Endothelial cell of umbilical vein (primary cell): ENCODE data around the gene TRAF1. TPM values are rescaled to one million over a fixed set of nuclear protein-coding genes. Genes with fewer than 3 reads are reported as not detected.

Source experiments
- BruUV-seq: library from RNA; stranded (reverse); fragments of 400-500 nt; replicated peaks from 2 replicates; lab custom pipeline; 2021; lab: Mats Ljungman, UMichigan
- CTCF ChIA-PET: fragments of 300-600, 350-600 bp; sonication (Branson Sonifier 250); formaldehyde crosslinking; loops from one replicate; lab custom pipeline; 2021; ENCODE audit warnings: antibody characterized with exemption, inconsistent platforms; lab: Charles Lee
- POLR2A ChIA-PET: fragments of 300-600, 350-600 bp; sonication (Branson Sonifier 250); formaldehyde crosslinking; loops from one replicate; lab custom pipeline; 2021; ENCODE audit warnings: antibody characterized with exemption, inconsistent platforms; lab: Charles Lee
- DNase-seq: peaks from one replicate; pipeline ENCODE4 v3.0.0-alpha.2; 2011; ENCODE audit warnings: low read depth, low spot score
- FAIRE-seq: peaks from 2 replicates; lab custom pipeline; 2011; peaks lifted over from hg19 to GRCh38; lab: Jason Lieb, UNC
- H2AFZ ChIP-seq: 2 replicates; pipeline ENCODE4 v1.6.0; 2012; ENCODE audit warnings: low read depth, low read length, control low read depth, inconsistent platforms
- H3K27ac ChIP-seq: 2 replicates; pipeline ENCODE4 v1.5.1; 2011; ENCODE audit warnings: low read depth, mild to moderate bottlenecking, control low read depth, low read length, moderate library complexity; ENCODE audit not compliant: insufficient read depth
- H3K27me3 ChIP-seq, 2 experiments: 2 replicates each; pipeline versions ENCODE4 v1.6.0 to v1.6.1; 2011; ENCODE audit warnings: low read length in 2 of 2, mixed read lengths in 1 of 2; ENCODE audit not compliant: control insufficient read depth in 2 of 2, insufficient read depth in 2 of 2
- H3K36me3 ChIP-seq, 2 experiments: 2 replicates in 1 of 2; 3 replicates in 1 of 2; pipeline ENCODE4 v1.5.1; 2011; ENCODE audit warnings: low read length in 2 of 2, mild to moderate bottlenecking in 1 of 2, moderate library complexity in 1 of 2; ENCODE audit not compliant: control insufficient read depth in 2 of 2, insufficient read depth in 2 of 2; ENCODE audit errors: extremely low read depth in 1 of 2
- H3K4me1 ChIP-seq: 3 replicates; pipeline ENCODE4 v1.5.1; 2011; ENCODE audit warnings: mild to moderate bottlenecking, low read length; ENCODE audit not compliant: control insufficient read depth, insufficient read depth; ENCODE audit errors: extremely low read depth
- H3K4me2 ChIP-seq: 2 replicates; pipeline ENCODE4 v1.6.1; 2011; ENCODE audit warnings: low read length, control low read depth, mixed read lengths; ENCODE audit not compliant: insufficient read depth
- H3K4me3 ChIP-seq, 3 experiments: fragments of 200-600 bp in 1 of 3; sonication (generic), shearing (Covaris generic) in 1 of 3; replicated peaks in 1 of 3; 2 replicates each; pipeline ENCODE4 v1.5.1; 2011 to 2016; ENCODE audit warnings: control low read depth in 3 of 3, low read length in 3 of 3, mild to moderate bottlenecking in 2 of 3, inconsistent platforms in 1 of 3, low read depth in 1 of 3, moderate library complexity in 1 of 3; ENCODE audit not compliant: insufficient read depth in 1 of 3
- H3K79me2 ChIP-seq: 2 replicates; pipeline ENCODE4 v1.6.0; 2012; ENCODE audit warnings: low read length, inconsistent platforms; ENCODE audit not compliant: control insufficient read depth, insufficient read depth
- H3K9ac ChIP-seq: replicated peaks from 2 replicates; pipeline ENCODE3; 2011; ENCODE audit warnings: low read length, control low read depth; ENCODE audit not compliant: insufficient read depth; ENCODE audit errors: extremely low read depth
- H3K9me1 ChIP-seq: replicated peaks from 3 replicates; pipeline ENCODE4 v1.6.0; 2011; ENCODE audit warnings: mild to moderate bottlenecking, low read length; ENCODE audit not compliant: control insufficient read depth, insufficient read depth; ENCODE audit errors: extremely low read depth
- H3K9me3 ChIP-seq: replicated peaks from 2 replicates; pipeline ENCODE4 v1.5.1; 2012; ENCODE audit warnings: low read length, inconsistent platforms; ENCODE audit not compliant: control insufficient read depth, insufficient read depth
- H4K20me1 ChIP-seq: replicated peaks from 2 replicates; pipeline ENCODE3; 2011; ENCODE audit warnings: mild to moderate bottlenecking, low read length; ENCODE audit not compliant: control insufficient read depth, insufficient read depth; ENCODE audit errors: extremely low read depth
- POLR2AphosphoS5 ChIP-seq: IDR thresholded peaks from 2 replicates; pipeline ENCODE4 v1.6.1; 2012; ENCODE audit warnings: low read depth, mild to moderate bottlenecking, control low read depth, low read length, moderate library complexity; ENCODE audit not compliant: insufficient read depth
- dilution Hi-C: fragments of 300-500 bp; cut with MboI; formaldehyde crosslinking; loops from one replicate; pipeline ENCODE4 v1.15.0; 2019; ENCODE audit warnings: low sequenced_read_pairs; ENCODE audit not compliant: extremely low pct_ligation_motif_present
- intact Hi-C: fragments of 100-400 bp; cut with micrococcal nuclease; formaldehyde crosslinking; loops from one replicate; pipeline ENCODE4 v1.10.0; 2022
- polyA plus RNA-seq, 4 experiments: library from polyadenylated mRNA; depleted of rRNA in 3 of 4; stranded (reverse) in 3 of 4; unstranded in 1 of 4; fragments of >200 nt; gene quantifications; 2 replicates each; pipeline versions ENCODE4 v1.2.1 to v1.2.3, GENCODE V29; 2011 to 2012; ENCODE audit warnings: missing spikeins in 1 of 4
- total RNA-seq: library from RNA; stranded (reverse); gene quantifications from 2 replicates; pipeline ENCODE4 v1.2.3, GENCODE V29; 2021

Gene TRAF1
- total and polyA plus RNA-seq, 2 donors (not counting 3 experiments of a cell fraction or from before 2014, with no cell fraction given) = 2.0 to 2.6 TPM

DNA sequence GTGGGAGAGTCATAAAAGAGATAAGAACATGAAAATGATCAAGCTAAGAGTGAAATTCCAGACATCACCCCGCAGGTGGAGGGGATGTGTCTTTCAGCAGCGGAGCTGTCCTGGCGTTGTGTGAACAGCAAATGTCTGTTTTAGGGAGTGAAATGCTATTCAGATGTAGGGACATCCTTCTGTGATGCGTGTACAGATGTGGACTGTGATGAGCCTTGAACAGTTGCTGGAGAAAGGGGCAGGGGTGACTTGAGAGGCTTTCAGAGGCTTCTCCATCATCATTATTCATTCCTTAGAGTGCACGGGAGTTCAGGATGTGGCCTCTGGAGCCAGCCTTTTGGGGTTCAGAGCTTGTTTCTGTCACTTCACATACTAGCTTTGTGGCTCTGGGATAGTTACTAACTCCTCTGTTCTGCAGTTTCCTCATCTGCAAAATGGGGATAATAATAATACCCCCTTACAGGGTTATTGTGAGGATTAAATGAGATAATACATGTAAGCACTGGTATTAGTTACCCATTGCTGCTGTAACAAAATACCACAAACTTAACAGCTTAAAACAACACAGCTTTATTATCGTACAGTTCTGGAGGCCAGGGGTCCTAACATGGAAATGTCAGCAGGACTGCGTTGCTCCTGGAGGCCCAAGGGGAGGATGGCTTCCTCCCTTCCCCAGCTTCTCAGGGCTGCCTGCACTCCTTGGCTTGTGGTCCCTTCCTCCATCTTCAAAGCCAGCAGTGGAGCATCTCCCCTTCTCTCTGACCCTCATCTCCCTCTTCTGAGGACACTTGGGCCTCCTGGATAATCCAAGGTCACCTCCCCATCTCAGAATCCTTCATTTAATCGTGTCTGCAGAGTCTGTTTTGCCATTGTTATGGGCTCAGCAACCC is 9.4 kb downstream of the TRAF1 start:
- POLR2A ChIA-PET = no interaction called here
- Histone ChIP-seq H3K9me1 (no peaks in the 10 kb centered on the region), H4K20me1 (no peaks in the 10 kb centered on the region), H3K9me3 (no peaks in the 10 kb centered on the region), H2AFZ (no peak overlapping the region), H3K4me3 (no peak overlapping the region), H3K4me2 (no peak overlapping the region), H3K27me3 (no peaks in the 10 kb centered on the region), H3K27ac (no peak overlapping the region), H3K79me2 (no peaks in the 10 kb centered on the region), H3K36me3 (no peaks in the 10 kb centered on the region), H3K4me1 (no peaks in the 10 kb centered on the region), H3K9ac (no peak overlapping the region)
- DNase-seq = no peak
- no peak for TF ChIP-seq POLR2AphosphoS5
- BruUV-seq = no TSS peak
- no peak for FAIRE-seq
- dilution Hi-C loops (no loop called here), intact Hi-C loops (no loop called here)
- CTCF ChIA-PET = interaction anchor here (0.6 to 2.2 kb wide), 5 partner anchors 9 to 143 kb away, joined by 3 to 11 read pairs (median 4); no protein-coding TSS in a partner anchor

DNA sequence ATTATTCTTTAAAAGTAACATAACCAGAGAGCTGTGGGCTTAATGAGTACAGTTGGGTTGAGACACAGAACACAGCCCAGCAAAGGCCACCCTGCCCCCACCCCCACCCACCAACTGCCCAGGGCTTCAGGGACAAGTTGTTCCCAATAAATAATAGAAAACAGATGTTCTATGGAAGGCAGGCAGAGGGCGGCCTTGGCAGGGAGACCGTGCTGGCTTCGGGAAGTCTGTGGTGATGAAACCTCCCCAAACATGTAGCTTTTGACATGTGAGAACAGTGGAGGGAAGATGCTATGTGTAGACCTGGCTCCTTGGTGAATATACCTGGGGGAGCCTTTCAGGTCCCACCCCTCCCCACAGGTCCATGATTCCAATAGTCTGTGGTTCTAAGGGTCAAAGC is 10.0 kb downstream of the TRAF1 start:
- H3K27me3 ChIP-seq = no peaks in the 10 kb centered on the region
- no TSS peak for BruUV-seq
- ChIA-PET CTCF (interaction anchor here (0.6 to 2.2 kb wide), 4 partner anchors 9 to 143 kb away, joined by 3 to 11 read pairs (median 4); no protein-coding TSS in a partner anchor), POLR2A (no interaction called here)
- no peak overlapping the region for H3K4me3 ChIP-seq
- FAIRE-seq (no peak), DNase-seq (no peak)
- no peaks in the 10 kb centered on the region for H3K36me3 ChIP-seq
- dilution Hi-C loops (no loop called here), intact Hi-C loops (no loop called here)
- no peak overlapping the region for H2AFZ ChIP-seq
- no peak overlapping the region for H3K27ac ChIP-seq
- no peak overlapping the region for H3K9ac ChIP-seq
- H3K9me1 ChIP-seq = no peaks in the 10 kb centered on the region
- H3K4me1 ChIP-seq = no peaks in the 10 kb centered on the region
- no peaks in the 10 kb centered on the region for H3K9me3 ChIP-seq
- H3K4me2 ChIP-seq = no peak overlapping the region
- no peak for TF ChIP-seq POLR2AphosphoS5
- no peaks in the 10 kb centered on the region for H3K79me2 ChIP-seq
- H4K20me1 ChIP-seq = no peaks in the 10 kb centered on the region
